ENCODE results near the gene ONECUT2.

- TF ChIP-seq, protein P1, sequence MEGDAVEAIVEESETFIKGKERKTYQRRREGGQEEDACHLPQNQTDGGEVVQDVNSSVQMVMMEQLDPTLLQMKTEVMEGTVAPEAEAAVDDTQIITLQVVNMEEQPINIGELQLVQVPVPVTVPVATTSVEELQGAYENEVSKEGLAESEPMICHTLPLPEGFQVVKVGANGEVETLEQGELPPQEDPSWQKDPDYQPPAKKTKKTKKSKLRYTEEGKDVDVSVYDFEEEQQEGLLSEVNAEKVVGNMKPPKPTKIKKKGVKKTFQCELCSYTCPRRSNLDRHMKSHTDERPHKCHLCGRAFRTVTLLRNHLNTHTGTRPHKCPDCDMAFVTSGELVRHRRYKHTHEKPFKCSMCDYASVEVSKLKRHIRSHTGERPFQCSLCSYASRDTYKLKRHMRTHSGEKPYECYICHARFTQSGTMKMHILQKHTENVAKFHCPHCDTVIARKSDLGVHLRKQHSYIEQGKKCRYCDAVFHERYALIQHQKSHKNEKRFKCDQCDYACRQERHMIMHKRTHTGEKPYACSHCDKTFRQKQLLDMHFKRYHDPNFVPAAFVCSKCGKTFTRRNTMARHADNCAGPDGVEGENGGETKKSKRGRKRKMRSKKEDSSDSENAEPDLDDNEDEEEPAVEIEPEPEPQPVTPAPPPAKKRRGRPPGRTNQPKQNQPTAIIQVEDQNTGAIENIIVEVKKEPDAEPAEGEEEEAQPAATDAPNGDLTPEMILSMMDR (IDR thresholded peaks at IDR 0.05) = no peak
- no peak for TF ChIP-seq POLR2A (IDR thresholded peaks at IDR 0.05)
These were observed 1.1 kb upstream of the ONECUT2 start for GRCh38 chr18:57433934-57434535.
